ENCODE results near the gene MAP1LC3B2. TPM values are rescaled to one million over a fixed set of nuclear protein-coding genes. Genes with fewer than 3 reads are reported as not detected.

MAP1LC3B2 gene
- 1 to 10 TPM; 1.2 to 1.5 TPM for total RNA-seq

DNA sequence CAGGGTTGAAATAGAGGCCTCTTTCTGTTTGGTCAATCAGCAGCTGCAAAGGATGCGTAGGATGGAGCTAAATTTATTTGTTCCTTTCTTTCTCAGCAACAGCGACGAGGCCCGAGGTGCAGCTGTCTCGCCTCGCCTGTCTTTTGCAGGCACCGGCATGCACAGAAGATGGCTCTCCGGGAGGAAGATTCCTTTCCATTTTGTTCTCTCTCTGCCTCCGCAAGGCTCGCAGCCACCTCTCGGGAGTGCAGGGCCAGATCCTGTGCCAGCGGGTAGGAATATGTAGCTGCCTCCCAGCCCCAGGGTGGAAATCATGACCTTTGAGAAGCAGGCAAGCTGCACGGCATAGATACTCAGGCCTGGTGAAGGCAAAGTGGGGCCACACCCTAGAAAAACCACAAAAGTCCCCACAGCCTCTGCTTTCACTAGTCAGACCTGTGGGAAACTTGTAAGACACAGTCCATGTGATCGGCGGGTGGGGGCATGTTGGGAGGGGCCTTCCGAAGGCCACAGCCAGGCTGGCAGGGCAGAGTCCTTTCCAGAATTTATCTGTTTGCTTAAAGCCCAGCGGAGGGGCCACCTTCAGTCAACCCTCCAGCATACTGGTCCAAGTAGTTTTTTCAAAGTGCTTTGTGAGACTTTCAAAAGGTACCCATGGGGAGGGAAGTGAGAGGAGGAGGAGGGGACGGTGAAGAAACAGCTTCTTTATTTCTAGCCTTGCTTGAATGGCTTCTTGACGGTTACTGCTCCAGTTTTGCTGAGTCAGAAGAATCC, at the start of gene MAP1LC3B2:
Gene MAP1LC3B2 (plus strand): TSS at position 220 of the 774 bp plus-strand sequence. CDS start 16,562 bp downstream, outside the sequence.
- CTCF ChIA-PET = interaction anchor here (0.5 to 1.4 kb wide), 8 partner anchors 14 to 580 kb away, joined by 3 to 5 read pairs (median 3); no protein-coding TSS in a partner anchor
- Mint-ChIP-seq H3K9me3 (peaks cover 6% of the 10 kb centered on the region), H3K36me3 (ENCODE audit: low read depth) (peaks cover 2% of the 10 kb centered on the region), H3K27ac (peak within 1 kb of the TSS; percentile 95), H3K4me1 (ENCODE audit: low read depth) (peaks cover 22% of the 10 kb centered on the region), H3K27me3 (ENCODE audit: low read depth) (no peaks in the 10 kb centered on the region), H3K4me3 (peak within 1 kb of the TSS; percentile 73)
- intact Hi-C loops (cut with micrococcal nuclease) = loop anchor here (1.0 to 5.0 kb wide), 8 partner anchors 26 to 497 kb away; partner anchors contain the start of gene MED13L
- peak; percentile 92 for DNase-seq

DNA sequence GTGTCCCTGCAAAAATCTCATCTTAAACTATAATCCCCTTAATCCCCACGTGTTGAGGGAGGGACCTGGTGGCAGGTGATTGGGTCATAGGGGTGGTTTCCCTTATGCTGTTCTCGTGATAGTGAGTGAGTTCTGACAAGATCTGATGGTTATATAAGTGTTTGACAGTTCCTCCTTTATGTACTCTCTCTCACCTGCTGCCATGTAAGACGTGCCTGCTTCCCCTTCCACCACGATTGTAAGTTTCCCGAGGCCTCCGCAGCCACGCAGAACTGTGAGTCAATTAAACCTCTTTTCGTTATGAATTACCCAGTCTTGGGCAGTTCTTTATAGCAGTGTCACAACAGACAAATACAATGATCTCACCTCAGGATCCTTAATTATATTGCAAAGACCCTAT, 45.2 kb upstream of the MAP1LC3B2 start:
- Mint-ChIP-seq H3K36me3 (ENCODE audit: low read depth) (no peaks in the 10 kb centered on the region), H3K27ac (no peak overlapping the region), H3K4me3 (no peak overlapping the region), H3K9me3 (no peaks in the 10 kb centered on the region), H3K27me3 (ENCODE audit: low read depth) (no peaks in the 10 kb centered on the region), H3K4me1 (ENCODE audit: low read depth) (peaks cover 5% of the 10 kb centered on the region)
- CTCF ChIA-PET = no interaction called here
- DNase-seq = no peak
- intact Hi-C loops (cut with micrococcal nuclease) = no loop called here

DNA sequence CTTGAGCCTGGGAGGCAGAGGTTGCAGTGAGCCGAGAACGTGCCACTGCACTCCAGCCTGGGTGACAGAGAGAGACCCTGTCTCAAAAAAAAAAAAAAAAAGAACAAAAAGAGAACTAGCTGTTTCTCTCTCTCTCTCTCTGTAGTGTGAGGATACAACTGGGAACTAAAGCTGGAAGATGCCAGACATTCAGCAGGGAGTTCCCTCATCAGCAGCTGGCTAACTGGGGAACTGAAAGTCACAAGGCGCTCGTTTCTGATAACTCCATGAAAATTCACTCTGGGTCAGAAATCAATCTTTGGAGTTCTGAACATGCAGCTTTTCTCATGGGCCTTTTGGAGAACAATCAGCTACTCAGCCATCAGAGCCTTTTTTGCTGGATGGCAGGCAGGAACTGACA, 43.5 kb upstream of the MAP1LC3B2 start:
- Mint-ChIP-seq H3K27ac (no peak overlapping the region), H3K36me3 (ENCODE audit: low read depth) (no peaks in the 10 kb centered on the region), H3K27me3 (ENCODE audit: low read depth) (no peaks in the 10 kb centered on the region), H3K4me3 (no peak overlapping the region), H3K9me3 (no peaks in the 10 kb centered on the region), H3K4me1 (ENCODE audit: low read depth) (peaks cover 5% of the 10 kb centered on the region)
- CTCF ChIA-PET = no interaction called here
- intact Hi-C loops (cut with micrococcal nuclease) = no loop called here
- no peak for DNase-seq

DNA sequence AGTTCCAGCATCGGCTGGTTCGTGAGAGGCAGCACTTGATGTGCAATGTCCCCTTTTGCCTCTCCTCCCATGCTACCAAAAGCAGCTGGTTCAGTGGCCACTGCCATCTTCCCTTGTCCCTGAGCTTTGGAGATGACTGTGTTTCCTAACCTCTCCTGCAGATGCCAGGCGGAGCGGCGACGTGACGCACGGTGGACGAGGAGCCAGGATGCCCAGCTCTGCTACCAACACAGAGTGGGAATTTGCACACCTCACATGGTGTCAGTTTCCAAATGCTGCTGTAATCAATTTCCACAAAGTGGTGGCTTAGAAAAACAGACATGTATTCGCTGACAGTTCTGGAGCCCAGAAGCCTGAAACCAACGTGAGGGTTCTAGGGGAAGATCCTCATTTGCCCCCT, 42.5 kb upstream of the MAP1LC3B2 start:
- H3K27me3 Mint-ChIP-seq (ENCODE audit: low read depth) = no peaks in the 10 kb centered on the region
- DNase-seq = no peak
- no peak overlapping the region for H3K4me3 Mint-ChIP-seq
- no peak overlapping the region for H3K27ac Mint-ChIP-seq
- H3K9me3 Mint-ChIP-seq = no peaks in the 10 kb centered on the region
- CTCF ChIA-PET = no interaction called here
- peaks cover 7% of the 10 kb centered on the region for H3K4me1 Mint-ChIP-seq (ENCODE audit: low read depth)
- intact Hi-C loops (cut with micrococcal nuclease) = no loop called here
- H3K36me3 Mint-ChIP-seq (ENCODE audit: low read depth) = no peaks in the 10 kb centered on the region

DNA sequence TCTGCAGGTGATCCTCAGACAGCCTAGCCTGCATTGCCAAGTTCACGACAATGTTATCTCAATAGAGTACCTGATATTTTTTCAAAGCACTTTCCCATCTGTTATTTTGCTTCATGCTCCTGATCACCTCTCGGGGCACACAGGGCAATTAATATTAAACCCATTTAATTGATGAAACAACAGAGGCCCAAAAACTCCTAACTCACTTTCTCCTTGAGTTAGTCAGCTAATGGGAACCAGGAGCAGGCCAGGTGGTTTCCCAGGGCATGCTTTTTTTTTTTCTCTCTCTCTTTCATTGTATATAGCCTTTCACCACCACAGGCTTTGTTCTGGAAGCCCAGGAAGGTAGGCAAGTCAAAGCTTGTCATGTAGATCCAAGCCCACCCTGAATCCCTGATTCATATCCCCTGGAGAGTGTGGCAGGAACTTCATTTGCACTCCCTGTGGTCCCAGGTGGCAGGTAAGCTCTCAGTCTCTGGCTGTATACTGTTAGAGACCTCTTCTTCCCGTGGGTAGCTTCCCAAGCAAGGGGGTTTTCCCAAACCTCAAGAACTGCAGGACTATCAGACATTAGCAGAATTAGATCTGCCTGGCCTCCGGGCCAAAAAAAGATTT, 41.6 kb upstream of the MAP1LC3B2 start:
- Mint-ChIP-seq H3K4me3 (no peak overlapping the region), H3K27ac (no peak overlapping the region), H3K27me3 (ENCODE audit: low read depth) (no peaks in the 10 kb centered on the region), H3K36me3 (ENCODE audit: low read depth) (no peaks in the 10 kb centered on the region), H3K4me1 (ENCODE audit: low read depth) (peaks cover 7% of the 10 kb centered on the region), H3K9me3 (no peaks in the 10 kb centered on the region)
- no peak for DNase-seq
- CTCF ChIA-PET = no interaction called here
- intact Hi-C loops (cut with micrococcal nuclease) = no loop called here

DNA sequence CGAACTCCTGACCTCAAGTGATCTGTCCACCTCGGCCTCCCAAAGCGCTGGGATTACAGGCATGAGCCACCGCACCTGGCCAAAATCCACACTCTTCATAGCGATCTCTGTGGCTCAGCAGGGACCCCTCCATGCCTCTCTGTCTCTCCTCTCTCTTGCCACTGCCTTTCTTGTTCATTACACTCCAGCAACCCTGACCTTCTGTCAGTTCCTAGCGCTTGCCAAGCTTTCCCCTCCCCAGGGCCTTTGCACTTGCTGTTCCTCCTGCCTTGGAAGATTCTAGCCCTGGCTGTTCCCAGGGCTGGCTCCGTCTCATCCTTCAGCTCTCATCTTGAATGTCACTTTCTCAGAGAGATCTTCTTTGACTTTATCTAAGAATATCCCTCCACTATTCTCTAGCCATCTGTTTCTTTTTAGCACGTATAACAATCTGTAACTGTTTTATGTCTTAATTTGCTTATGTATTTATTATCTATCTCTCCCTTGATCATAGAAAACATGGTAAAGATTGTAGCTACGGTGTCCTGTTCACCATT, 38.9 kb upstream of the MAP1LC3B2 start:
- CTCF ChIA-PET = interaction anchor here (0.6 kb wide), 1 partner anchor 35 kb away, joined by 5 read pairs; no protein-coding TSS in a partner anchor

DNA sequence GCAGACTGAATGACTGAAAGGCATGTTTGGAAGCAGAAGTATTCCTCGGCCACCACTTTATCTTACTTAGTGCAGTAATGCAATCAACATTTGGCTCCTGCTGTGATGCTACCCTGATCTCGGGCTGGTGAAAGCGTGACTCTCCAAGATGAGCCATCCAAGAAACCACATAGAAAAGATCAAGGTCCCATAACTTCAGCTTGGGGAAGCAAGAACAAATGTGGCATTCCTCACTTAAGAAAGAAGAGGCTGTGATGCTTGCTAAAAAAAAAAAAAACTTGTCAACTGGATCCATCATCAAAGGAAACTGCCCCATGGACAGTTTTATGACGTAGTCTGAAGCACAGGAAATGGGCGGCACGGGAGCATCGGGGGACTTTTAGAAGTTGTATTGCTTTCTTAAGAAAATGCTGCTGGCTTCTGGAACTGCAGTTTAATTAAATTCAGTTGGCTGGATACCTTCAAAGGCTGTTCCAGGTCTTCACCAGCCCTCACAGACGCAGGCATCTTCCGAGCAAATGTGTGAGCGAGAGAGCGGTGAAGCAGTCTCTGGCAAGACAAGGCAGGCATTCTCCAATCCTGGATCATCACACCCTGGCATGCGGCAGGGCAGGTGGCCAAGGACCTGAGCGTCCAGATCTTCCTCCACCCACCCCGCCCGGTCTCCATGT, 38.2 kb upstream of the MAP1LC3B2 start:
- Mint-ChIP-seq H3K4me3 (no peak overlapping the region), H3K27ac (no peak overlapping the region), H3K36me3 (ENCODE audit: low read depth) (no peaks in the 10 kb centered on the region), H3K27me3 (ENCODE audit: low read depth) (no peaks in the 10 kb centered on the region), H3K9me3 (no peaks in the 10 kb centered on the region), H3K4me1 (ENCODE audit: low read depth) (peaks cover 7% of the 10 kb centered on the region)
- CTCF ChIA-PET = no interaction called here
- intact Hi-C loops (cut with micrococcal nuclease) = no loop called here
- peak; percentile 23 for DNase-seq

More for the DNA sequence above, 38.9 kb upstream of the MAP1LC3B2 start:
- no peak overlapping the region for H3K4me3 Mint-ChIP-seq
- H3K27ac Mint-ChIP-seq = no peak overlapping the region
- peaks cover 7% of the 10 kb centered on the region for H3K4me1 Mint-ChIP-seq (ENCODE audit: low read depth)
- no peaks in the 10 kb centered on the region for H3K9me3 Mint-ChIP-seq
- no peak for DNase-seq
- intact Hi-C loops (cut with micrococcal nuclease) = no loop called here
- H3K36me3 Mint-ChIP-seq (ENCODE audit: low read depth) = no peaks in the 10 kb centered on the region
- H3K27me3 Mint-ChIP-seq (ENCODE audit: low read depth) = no peaks in the 10 kb centered on the region

DNA sequence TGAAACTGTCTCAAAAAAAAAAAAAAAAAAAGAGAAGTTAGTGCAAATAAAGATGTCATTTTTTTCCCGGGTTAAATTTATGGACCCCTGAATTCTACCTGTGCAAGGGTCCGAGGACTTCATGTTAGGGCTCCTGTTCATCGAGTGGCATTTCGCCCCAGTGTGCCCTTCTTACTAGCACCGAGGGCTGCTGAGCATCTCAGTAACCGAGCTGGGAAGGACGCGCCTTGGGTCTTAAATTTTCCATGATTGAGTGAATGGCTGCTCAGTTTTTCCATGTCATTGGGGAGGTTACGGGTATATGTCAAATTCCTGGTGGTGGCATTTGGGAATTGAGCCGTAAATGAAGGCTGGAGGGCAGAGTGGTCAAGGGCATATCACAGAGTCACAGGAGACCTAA, 34.9 kb upstream of the MAP1LC3B2 start:
- intact Hi-C loops (cut with micrococcal nuclease) = no loop called here
- no peak for DNase-seq
- Mint-ChIP-seq H3K27ac (no peak overlapping the region), H3K36me3 (ENCODE audit: low read depth) (no peaks in the 10 kb centered on the region), H3K27me3 (ENCODE audit: low read depth) (no peaks in the 10 kb centered on the region), H3K9me3 (no peaks in the 10 kb centered on the region), H3K4me3 (no peak overlapping the region), H3K4me1 (ENCODE audit: low read depth) (peaks cover 2% of the 10 kb centered on the region)
- CTCF ChIA-PET = no interaction called here

DNA sequence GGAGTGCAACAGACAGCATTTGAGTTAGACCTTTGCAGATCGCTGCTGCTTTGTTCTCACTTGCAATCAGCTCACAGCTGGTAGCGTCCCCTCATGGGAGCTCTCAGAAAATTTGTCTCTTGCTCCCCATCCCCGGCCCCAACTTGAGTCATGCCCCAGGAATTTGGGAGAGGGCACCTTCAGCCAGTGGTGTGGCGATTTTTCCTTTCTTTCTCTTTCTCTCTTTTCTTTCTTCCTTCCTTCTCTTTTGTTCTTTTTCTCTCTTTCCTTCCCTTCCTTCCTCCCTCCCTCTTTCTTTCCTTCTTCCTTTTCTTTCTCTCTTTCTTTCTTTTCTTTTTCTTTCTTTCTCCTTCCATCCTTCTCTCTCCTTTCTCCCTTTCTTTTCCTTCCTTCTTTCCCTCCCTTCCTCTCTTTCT, 34.2 kb upstream of the MAP1LC3B2 start:
- DNase-seq = no peak
- Mint-ChIP-seq H3K4me1 (ENCODE audit: low read depth) (peaks cover 2% of the 10 kb centered on the region), H3K36me3 (ENCODE audit: low read depth) (no peaks in the 10 kb centered on the region), H3K4me3 (no peak overlapping the region), H3K27ac (no peak overlapping the region), H3K9me3 (no peaks in the 10 kb centered on the region), H3K27me3 (ENCODE audit: low read depth) (no peaks in the 10 kb centered on the region)
- intact Hi-C loops (cut with micrococcal nuclease) = no loop called here
- CTCF ChIA-PET = no interaction called here

DNA sequence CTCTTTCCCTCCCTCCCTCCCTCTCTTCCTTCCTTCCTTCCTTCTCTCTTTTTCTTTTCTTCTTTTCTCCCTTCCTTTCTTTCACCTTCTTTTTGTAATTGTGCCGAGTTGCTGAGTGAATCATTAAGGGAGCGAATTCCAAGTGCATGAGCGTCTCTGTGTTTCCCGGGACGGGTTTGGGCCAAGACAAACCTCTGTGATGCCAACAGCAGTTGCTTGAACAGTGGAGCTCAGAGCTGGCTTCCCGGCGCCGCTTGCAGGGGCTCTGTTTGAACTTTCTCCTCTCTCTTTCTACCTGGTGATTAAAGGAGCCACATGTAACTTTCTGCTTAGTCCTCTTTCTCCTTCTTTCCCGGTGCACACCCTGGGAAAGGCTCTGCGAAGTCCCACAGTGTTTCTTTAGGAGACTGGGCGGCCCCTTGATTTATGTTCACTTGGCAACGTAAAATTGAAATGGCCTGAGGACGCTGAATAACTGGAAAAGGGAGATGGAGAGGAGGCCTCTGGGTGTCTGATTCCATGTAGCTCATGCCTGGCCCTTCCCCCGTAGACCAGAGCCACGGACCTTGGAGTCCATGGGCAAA, 33.7 kb upstream of the MAP1LC3B2 start:
- intact Hi-C loops (cut with micrococcal nuclease) = no loop called here
- Mint-ChIP-seq H3K4me3 (no peak overlapping the region), H3K36me3 (ENCODE audit: low read depth) (no peaks in the 10 kb centered on the region)

DNA sequence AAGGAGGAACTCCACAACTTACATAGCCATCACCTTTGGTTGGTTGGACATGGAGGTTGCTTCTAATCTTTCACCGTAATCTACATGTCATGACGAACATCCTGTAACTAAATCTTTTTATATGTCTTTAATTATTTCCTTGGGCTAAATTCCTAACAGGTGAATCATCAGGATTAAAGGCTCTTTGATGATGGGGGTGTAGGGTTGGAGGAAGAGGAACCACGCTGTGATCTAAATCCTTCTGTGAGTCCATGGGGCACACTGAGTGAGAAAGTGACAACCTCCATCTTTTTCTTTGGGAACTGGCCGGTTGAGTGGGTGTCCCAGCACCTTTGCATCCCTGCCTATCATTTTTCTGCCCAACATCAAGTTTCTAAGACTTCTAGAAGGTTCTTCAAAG, 31.1 kb upstream of the MAP1LC3B2 start:
- intact Hi-C loops (cut with micrococcal nuclease) = no loop called here
- Mint-ChIP-seq H3K27ac (no peak overlapping the region), H3K4me1 (ENCODE audit: low read depth) (peaks cover 6% of the 10 kb centered on the region), H3K4me3 (no peak overlapping the region), H3K9me3 (no peaks in the 10 kb centered on the region), H3K27me3 (ENCODE audit: low read depth) (no peaks in the 10 kb centered on the region), H3K36me3 (ENCODE audit: low read depth) (no peaks in the 10 kb centered on the region)
- no peak for DNase-seq
- CTCF ChIA-PET = interaction anchor here (0.6 kb wide), 1 partner anchor 1783 kb away, joined by 3 read pairs; no protein-coding TSS in a partner anchor

More for the DNA sequence above, 33.7 kb upstream of the MAP1LC3B2 start:
- CTCF ChIA-PET = no interaction called here
- H3K27ac Mint-ChIP-seq = no peak overlapping the region
- no peak for DNase-seq
- no peaks in the 10 kb centered on the region for H3K27me3 Mint-ChIP-seq (ENCODE audit: low read depth)
- H3K9me3 Mint-ChIP-seq = no peaks in the 10 kb centered on the region
- H3K4me1 Mint-ChIP-seq (ENCODE audit: low read depth) = peaks cover 2% of the 10 kb centered on the region

DNA sequence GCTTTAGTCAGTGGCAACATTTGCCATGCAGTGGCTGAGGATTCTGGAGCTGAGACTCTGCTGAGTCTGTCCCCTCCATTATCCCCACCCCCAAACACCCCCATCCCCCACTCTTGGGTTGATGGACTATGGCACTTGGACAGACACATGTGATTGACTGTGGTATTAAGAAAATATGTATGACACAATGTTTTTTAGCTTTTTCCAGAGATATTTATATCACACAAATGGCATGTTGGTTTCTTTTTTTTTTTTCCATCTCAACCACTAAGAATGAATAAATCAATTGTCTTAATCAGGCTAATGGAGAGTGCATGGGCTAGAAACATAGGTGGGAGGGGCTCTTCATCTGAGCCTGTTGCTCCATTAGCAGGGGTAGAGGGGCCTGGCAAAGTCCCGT, 30.7 kb upstream of the MAP1LC3B2 start:
- CTCF ChIA-PET = interaction anchor here (0.6 kb wide), 1 partner anchor 1783 kb away, joined by 3 read pairs; no protein-coding TSS in a partner anchor
- DNase-seq = no peak
- Mint-ChIP-seq H3K4me1 (ENCODE audit: low read depth) (peaks cover 6% of the 10 kb centered on the region), H3K27me3 (ENCODE audit: low read depth) (no peaks in the 10 kb centered on the region), H3K36me3 (ENCODE audit: low read depth) (no peaks in the 10 kb centered on the region), H3K4me3 (no peak overlapping the region), H3K9me3 (no peaks in the 10 kb centered on the region), H3K27ac (no peak overlapping the region)
- intact Hi-C loops (cut with micrococcal nuclease) = no loop called here

Data from activated naive CD4-positive, alpha-beta T cell treated with anti-CD3 and anti-CD28 coated beads for 36 hours (primary cell).